ENCODE results near the gene HPDL. TPM values are rescaled to one million over a fixed set of nuclear protein-coding genes. Genes with fewer than 3 reads are reported as not detected.
"Not testable (repeated sequence)": the region's sequence is repeated elsewhere in the genome, so short reads cannot be mapped to it uniquely, and the experiment has no call there.

Gene HPDL
- total RNA-seq, result not detected
- long read RNA-seq, partial matches to known transcripts, result 0 of 1 reads
- long read RNA-seq, other reads (novel, unspliced or antisense), result 0 of 1 reads

DNA sequence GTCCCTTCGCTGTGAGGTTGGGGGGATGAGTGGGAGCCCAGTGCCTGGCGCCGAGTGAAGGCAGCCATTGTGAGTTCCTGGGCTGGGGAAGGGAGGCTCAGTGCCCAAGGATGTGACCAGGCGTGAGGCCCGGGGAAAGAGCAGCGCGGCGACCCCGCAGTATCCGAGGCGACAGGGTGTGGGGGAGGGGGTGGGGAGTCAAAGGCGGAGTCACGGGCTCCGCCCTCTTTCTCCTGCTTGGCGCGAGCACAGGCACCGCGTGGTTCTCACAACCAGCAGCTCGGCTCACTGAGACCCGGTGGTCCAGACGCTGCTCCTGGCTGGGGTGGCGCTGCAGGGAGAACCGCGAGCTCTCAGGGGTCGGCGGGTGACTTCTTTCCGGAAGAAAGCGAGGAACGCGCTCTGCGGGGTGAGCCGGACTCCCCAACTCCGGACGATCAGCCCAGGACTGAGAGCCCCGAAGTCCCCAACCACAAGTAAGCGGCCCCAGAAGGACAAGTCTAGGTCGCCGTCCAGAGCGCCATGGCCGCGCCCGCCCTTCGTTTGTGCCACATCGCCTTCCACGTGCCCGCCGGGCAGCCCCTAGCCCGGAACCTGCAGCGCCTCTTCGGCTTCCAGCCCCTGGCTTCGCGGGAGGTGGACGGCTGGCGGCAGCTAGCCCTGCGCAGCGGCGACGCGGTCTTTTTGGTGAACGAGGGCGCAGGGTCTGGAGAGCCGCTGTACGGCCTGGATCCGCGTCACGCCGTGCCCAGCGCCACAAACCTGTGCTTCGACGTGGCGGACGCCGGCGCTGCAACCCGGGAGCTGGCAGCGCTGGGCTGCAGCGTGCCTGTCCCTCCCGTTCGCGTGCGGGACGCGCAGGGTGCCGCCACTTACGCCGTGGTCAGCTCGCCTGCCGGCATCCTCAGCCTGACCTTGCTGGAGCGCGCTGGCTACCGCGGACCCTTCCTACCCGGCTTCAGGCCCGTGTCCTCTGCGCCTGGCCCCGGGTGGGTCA lies at the start of gene HPDL:
Gene HPDL (plus strand): TSS at position 269 of the 997 bp plus-strand sequence. CDS start 254 bp downstream, at position 523.
- DNase-seq (peak; percentile 72), ATAC-seq (ENCODE audit: poor library complexity) (peak; percentile 91)
- intact Hi-C loops (cut with DNase I), result no loop called here

DNA sequence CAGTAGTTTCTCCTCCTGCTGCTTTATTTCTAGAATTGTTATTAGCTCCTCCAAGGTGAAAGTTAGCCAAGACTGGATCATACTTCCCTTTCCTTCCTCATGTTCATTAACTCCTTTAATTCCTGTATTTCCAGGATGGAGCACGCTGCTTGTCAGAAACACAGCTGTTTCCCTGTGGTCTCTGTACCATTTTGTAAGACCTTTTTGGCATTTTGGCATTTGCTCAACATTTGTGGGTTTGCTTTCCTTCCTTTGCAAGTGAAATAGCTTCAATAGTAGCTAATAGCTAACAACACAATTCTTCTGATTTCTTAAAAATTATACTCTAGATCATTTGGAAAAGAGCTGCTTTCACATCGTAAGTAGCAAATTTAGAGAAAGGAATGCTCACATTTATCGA lies 44.3 kb upstream of the HPDL start:
- ATAC-seq (ENCODE audit: poor library complexity) (no peak), DNase-seq (no peak)
- intact Hi-C loops (cut with DNase I), result no loop called here

DNA sequence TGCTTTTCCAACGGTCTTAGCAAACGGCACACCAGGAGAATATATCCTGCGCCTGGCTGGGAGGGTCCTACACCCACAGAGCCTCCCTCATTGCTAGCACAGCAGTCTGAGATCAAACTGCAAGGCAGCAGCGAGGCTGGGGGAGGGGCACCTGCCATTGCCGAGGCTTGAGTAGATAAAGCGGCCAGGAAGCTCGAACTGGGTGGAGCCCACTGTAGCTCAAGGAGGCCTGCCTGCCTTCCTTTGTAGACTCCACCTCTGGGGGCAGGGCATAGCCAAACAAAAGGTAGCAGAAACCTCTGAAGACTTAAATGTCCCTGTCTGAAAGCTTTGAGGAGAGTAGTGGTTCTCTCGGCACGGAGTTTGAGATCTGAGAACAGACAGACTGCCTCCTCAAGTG lies 41.8 kb upstream of the HPDL start:
- intact Hi-C loops (cut with DNase I); DNase-seq; ATAC-seq (ENCODE audit: poor library complexity): not testable (repeated sequence)

DNA sequence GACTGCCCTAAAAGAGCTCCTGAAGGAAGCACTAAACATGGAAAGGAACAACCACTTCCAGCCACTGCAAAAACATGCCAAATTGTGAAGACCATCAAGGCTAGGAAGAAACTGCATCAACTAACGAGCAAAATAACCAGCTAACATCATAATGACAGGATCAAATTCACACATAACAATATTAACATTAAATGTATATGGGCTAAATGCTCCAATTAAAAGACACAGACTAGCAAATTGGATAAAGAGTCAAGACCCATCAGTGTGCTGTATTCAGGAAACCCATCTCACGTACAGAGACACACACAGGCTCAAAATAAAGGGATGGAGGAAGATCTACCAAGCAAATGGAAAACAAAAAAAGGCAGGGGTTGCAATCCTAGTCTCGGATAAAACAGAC lies 40.2 kb upstream of the HPDL start:
- ATAC-seq (ENCODE audit: poor library complexity); intact Hi-C loops (cut with DNase I): not testable (repeated sequence)

DNA sequence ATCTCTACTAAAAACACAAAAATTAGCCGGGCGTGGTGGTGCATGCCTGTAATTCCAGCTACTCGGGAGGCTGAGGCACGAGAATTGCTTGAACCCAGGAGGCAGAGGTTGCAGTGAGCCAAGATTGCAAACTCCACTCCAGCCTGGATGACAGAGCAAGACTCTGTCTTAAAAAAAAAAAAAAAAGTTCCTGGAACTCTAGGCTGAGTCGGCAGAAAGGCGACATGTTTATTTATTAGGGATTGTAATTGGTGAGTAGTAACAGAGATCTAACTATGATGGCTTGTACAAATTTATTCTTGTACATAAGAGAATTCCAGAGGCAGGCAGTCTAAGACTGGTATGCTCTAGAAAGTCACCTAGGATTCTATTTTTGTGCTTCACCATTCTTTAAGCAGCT lies 35.7 kb upstream of the HPDL start:
- ATAC-seq (ENCODE audit: poor library complexity); intact Hi-C loops (cut with DNase I); DNase-seq: not testable (repeated sequence)

More for the DNA sequence above, 40.2 kb upstream of the HPDL start:
- DNase-seq, result not testable (repeated sequence)

DNA sequence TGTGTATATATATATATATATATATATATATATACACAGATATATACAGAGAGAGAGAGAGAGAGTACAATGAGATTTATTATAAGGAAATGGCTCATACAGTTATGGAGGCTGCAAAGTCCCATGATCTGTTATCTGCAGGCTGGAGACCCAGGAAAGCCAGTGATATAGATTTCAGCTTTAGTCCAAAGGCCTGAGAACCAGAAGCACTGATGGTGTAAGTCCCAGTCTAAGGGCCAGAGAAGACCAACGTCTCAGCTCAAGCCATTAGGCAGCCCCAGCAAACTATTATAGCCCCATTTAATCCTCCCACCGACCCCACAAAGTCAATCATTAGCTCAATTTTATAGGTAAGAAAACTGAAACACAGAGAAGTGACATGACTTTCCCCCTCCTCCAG lies 35.0 kb upstream of the HPDL start:
- intact Hi-C loops (cut with DNase I), result no loop called here
- DNase-seq, result no peak
- ATAC-seq (ENCODE audit: poor library complexity), result no peak

DNA sequence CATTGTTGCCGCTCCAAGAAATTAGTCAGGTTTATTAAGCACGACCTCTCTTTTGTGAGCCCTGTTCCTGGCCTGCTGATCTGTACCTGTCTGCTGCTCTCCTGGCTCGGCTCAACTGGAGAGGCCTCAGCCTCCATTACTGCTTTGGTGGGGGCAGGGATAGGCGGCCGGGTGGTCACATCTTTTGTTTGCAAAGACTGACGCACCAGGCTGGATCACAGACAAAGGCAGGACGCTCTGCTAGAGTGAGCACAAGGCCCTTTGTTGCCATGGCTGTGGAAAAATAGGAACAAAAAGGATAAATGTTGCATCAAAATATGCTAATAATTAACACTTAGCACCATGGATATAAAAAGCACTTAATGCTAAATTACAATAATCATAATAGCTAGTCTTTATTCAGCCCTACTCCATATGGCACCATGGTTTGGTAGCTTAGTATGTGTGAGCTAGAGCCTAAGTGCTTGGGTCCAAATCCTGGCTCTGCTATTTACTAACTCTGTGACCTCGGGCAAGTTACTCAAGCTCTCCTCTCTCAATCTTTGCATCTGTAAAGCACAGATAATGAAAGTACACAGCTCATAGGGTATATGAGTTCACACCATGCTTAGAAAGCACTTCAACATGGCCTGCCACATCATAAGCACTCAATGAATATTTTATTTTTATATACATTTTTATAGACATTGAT lies 28.9 kb upstream of the HPDL start:
- ATAC-seq (ENCODE audit: poor library complexity) (no peak), DNase-seq (no peak)
- intact Hi-C loops (cut with DNase I), result no loop called here

DNA sequence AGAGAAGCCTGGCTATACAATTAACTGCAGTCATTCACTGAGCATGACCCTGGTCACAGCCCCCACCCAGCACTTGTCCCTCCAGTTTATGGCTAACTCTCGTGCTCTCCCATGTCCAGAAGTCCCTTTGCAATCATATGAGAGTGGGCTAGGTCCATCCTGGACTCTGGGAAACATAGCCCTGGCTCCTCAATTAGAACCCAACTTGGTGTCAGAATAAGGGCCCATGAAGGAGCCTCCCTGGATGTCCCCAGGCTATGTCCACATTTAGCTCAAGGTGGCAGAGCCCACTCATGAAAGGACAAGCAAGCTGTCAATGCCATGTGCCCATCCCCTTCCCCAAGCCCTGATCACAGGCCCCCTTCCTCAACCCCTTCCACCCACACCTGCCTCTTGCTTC lies 27.4 kb upstream of the HPDL start:
- ATAC-seq (ENCODE audit: poor library complexity) (no peak), DNase-seq (no peak)
- intact Hi-C loops (cut with DNase I), result no loop called here

DNA sequence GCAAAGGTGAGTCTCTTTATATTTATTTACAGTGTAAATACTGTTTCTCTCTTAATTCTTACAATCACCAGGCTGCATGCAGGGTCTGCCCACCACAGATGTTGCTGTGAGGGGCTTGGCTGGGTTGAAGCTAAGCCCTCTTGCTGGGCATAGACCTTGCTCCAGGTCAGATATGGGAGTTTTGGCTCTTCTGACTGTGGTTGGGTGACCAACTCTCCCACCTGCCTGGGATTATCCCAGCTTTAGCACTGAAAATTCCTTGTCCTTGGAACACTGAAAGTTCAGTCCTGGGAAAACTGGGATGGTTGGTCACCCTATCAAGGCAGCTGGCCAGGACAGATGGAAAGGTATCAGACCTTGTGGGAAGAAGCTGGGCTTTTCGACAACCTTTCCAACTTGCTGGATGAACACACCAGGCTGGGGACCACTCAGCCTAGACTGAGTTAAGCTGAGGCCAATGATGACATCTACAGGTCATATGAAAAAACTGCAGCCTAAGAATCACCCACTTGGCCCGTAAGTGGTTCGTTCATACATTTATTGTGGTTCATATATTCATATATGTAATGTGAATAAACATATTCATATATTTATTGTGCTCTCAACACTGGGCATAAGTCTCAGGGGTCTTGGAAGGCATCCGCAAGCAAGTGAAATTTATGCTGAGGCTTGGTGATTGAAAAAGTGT lies 26.6 kb upstream of the HPDL start:
- intact Hi-C loops (cut with DNase I), result loop anchor here (2.0 kb wide), 1 partner anchor 285 kb away; no protein-coding TSS in a partner anchor
- ATAC-seq (ENCODE audit: poor library complexity), result no peak
- no peak for DNase-seq

DNA sequence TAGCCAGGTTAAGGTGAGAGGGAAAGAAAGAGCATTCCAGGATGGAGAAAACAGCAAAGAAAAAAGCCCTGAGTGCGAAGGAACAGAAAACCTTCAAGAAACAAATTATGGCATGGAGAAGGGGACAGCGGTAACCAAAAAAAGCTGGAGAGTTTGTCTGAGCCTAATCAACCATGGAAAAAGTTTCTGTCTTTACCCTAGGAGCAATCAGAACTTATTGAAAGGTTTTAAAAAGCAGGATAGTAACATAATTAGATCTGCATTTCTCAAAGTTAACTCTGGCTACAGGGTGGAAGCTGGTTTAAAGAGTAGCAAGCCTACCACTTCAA lies 26.1 kb upstream of the HPDL start:
- ATAC-seq (ENCODE audit: poor library complexity) (no peak), DNase-seq (no peak)
- intact Hi-C loops (cut with DNase I), result loop anchor here (2.0 kb wide), 1 partner anchor 286 kb away; no protein-coding TSS in a partner anchor

DNA sequence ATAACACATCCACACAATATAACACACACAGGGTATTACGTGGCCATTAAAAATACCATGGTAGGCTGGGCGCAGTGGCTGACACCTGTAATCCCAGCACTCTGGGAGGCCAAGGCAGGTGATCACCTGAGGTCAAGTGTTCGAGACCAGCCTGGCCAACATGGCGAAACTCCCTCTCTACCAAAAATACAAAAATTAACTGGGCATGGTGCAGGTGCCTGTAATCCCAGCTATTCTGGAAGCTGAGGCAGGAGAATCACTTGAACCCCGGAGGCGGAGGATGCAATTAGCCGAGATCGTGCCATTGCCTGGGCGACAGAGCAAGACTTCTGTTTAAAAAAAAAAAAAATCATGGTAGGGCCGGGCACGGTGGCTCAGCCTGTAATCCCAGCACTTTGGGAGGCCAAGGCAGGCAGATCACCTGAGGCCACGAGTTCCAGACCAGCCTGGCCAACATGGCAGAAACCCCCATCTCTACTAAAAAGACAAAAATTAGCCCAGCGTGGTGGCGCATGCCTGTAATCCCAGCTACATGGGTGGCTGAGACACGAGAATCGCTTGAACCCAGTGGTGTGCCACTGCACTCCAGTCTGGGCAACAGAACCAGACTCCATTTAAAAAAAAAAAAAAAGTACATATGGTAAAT lies 24.1 kb upstream of the HPDL start:
- intact Hi-C loops (cut with DNase I), result no loop called here
- ATAC-seq (ENCODE audit: poor library complexity) (no peak), DNase-seq (no peak)

DNA sequence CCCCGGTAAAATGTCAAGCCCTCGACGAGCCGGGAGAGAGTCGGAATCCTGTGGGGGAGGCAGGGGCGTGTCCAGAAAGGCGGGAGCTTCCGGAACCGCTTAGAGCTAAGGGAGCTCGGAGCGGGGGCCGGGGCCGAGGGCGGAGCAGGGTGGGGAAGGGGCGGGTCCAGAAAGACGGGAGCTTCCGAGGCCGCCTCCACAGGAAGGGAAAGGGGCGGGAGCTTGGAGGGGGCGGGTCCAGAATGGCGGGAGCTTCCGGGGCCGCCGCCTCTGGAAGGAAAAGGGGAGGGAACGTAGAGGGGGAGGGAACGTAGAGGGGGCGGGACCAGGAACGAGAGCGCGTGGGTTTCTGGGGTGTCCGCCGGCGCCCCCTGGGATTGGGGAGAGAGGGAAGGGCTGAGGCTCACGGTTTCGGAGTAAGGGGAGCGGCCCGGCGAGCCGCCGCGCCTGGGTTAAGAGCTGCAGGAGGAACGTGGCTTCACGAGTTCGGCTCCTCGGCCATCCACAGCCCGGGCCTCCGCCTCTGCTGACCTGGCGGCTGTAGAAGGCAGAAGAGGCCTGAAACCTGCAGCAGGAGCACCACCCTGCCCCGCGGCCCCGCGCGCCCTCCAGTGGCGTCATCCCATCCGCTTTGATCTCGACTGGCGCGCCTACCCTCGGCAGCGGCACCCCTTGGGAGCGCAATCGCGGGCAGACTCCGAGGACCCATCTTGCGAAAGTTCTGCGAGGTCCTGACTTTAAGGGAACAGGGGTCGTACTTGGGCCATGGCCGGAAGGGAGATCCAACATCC lies 23.0 kb upstream of the HPDL start:
- peak; percentile 97 for ATAC-seq (ENCODE audit: poor library complexity)

DNA sequence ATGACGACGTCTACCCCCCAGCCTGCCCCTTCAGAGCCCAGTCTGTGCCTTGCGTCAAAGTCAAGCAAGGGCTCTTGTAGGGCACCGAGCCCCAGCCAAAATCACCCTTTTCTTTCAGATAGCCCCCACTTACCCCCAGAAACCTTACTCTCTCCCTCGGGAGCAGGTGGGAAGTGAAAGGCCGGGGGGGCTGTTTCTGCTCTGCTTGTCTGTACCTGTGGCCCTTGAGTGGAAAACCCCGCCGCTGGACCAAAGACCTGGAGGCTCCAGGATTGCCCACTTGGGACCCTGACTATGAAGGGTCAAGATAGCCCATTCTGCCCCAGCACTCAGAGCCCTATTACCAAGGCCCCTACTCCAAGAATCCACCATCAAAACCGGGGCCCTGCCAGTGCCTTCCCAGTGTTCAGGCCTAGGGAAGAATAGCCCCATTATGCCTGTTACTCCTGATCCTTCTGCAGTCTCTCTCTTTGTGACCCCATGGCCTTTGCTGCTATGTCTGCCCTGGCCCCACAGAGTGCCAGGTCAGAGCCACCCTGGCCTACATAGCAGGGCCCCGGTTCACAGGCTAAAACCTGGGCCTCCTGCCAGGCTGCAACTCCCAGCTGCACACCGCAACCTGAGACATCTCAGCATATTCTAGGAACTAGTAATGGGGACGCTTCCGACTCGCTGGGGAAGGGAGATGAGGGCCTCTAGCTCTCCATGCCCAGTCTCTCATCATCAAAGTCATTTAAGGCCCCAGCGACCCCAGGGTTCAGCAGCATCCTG lies 22.2 kb upstream of the HPDL start:
- ATAC-seq (ENCODE audit: poor library complexity) (no peak), DNase-seq (peak; percentile 52)
- intact Hi-C loops (cut with DNase I), result no loop called here

More for the DNA sequence above, 23.0 kb upstream of the HPDL start:
- intact Hi-C loops (cut with DNase I), result no loop called here
- DNase-seq, result peak; percentile 99

DNA sequence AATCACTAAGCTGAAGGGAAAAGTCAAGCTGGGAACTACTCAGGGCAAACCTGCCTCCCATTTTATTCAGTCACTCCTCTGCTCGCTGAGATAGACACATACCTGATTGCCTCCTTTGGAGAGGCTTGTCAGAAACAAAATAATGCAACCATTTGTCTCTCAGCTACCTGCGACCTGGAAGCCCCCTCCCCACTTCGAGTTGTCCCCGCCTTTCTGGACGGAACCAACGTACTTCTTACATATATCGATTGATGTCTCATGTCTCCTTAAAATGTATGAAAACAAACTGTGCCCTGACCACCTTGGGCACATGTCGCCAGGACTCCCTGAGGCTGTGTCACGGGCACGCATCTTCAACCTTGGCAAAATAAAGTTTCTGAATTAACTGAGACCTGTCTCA lies 21.5 kb upstream of the HPDL start:
- DNase-seq, result no peak
- ATAC-seq (ENCODE audit: poor library complexity), result no peak
- intact Hi-C loops (cut with DNase I), result no loop called here

DNA sequence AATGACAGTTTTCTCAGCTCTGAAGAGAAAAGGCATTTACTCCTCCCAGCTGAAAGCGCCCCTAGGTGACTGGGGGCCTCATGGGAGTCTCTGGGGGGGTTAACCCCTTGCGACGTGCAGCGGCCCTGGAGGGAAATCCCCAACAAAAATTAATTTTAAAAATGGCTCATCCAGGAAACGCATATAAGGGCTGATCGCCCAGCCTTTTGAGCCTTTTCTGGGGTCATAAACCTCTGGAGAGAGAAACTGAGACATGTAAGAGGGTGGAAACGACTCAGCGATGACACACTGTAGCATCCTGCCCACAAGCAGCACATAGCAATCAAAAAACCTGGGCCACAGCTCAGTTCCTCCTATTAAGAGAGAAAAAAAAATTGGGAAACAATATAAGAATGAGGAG lies 20.4 kb upstream of the HPDL start:
- intact Hi-C loops (cut with DNase I), result no loop called here
- ATAC-seq (ENCODE audit: poor library complexity) (no peak), DNase-seq (no peak)

DNA sequence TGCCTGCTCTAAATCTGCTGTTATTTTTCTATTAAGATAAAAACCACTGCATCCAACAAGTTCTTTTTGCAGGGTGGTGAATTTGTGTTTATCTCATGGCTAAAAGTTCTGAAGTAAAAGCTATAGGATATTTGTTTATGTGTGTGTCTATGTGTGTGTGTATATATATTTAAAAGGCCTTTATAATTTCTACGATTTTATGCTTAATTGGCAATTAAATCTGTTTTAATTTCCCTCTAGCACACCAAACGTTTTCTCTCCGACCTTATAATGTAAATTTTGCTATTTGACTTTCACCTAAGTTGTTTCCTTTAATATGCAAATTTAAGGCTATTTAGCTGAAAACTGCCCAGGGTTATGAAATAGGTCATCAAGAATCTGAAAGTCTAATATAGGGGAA lies 19.8 kb upstream of the HPDL start:
- DNase-seq (no peak), ATAC-seq (ENCODE audit: poor library complexity) (no peak)
- intact Hi-C loops (cut with DNase I), result no loop called here

DNA sequence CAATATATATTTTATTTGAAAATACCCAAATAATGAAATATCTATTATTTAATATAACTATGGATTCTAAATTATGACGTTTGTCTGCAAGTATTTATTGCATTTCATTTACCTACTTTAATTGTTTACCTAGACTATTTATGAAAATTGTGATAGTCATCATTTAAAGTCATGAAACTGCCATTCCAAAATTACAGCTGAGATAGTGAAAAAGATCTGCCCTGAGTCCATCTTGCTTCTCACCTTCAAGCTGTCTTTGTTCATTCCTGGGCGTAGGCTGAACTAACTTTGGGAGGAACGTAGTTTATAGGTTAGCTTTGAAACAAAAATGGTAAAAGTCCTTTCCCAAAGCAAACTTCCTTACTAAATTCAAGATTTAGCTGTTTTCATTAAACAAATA lies 12.4 kb upstream of the HPDL start:
- ATAC-seq (ENCODE audit: poor library complexity) (no peak), DNase-seq (no peak)
- intact Hi-C loops (cut with DNase I), result no loop called here

Data from Right ventricle myocardium superior (tissue), 1 donor.